Liver (tissue), 3 donors: Measurements from ENCODE around the gene RNF126.
A peak's percentile ranks its signal among the peaks of the same experiment; 100 is the strongest.

ENCODE experiments used
- CTCF ChIP-seq: fragments of 150-350 bp; IDR thresholded peaks from 2 replicates; pipeline ENCODE4 v1.5.1; 2017; ENCODE audit warnings: improper control_type of control experiment, low read depth, low read length; ENCODE audit not compliant: missing input control
- EGR1 ChIP-seq, 2 donors: IDR thresholded peaks; 2 replicates each; pipeline ENCODE4 v1.6.1; 2016 to 2018; ENCODE audit warnings: antibody characterized with exemption in 2 of 2, low read depth in 2 of 2
- FOXA2 ChIP-seq: IDR thresholded peaks from 2 replicates; pipeline ENCODE4 v1.6.1; 2016; ENCODE audit warnings: antibody characterized with exemption
- MAX ChIP-seq: IDR thresholded peaks from 2 replicates; pipeline ENCODE4 v1.6.1; 2016; ENCODE audit warnings: antibody characterized with exemption
- TAF1 ChIP-seq: conservative IDR thresholded peaks from 2 replicates; pipeline ENCODE4 v1.6.1; 2016; ENCODE audit warnings: antibody characterized with exemption, mild to moderate bottlenecking
- donor health status: healthy.
- donor health status: healthy.

- TF ChIP-seq CTCF (peak; percentile 20), EGR1 (IDR thresholded peaks at IDR 0.05; ENCODE audit: low read depth in 2 of 2) (peak in 1 of 2 donors; percentile 28), TAF1 (no peak), MAX (peak; percentile 91), FOXA2 (no peak)
Measured at GRCh38 chr19:633068-633785, 29.8 kb downstream of the RNF126 start, which contains the start of gene POLRMT.
